Activated T-helper 1 cell treated with anti-CD3 and anti-CD28 coated beads, Interleukin-2, amount 50 U/mL, for 16 hours (primary cell): ENCODE measurements around the gene CCL5.

Experiments
- DNase-seq, 2 donors: peaks; one replicate each; pipeline ENCODE4 v3.0.0-alpha.2; 2020; ENCODE audit warnings: low read depth in 1 of 2, low spot score in 1 of 2

CCL5 gene

GRCh38 chr17:35868737-35869136 lies 11.4 kb downstream of the CCL5 start, which contains the start of gene HEATR9:
HEATR9 (minus strand) TSS chr17:35868891; CDS start chr17:35868742, 149 bp downstream.
- DNase-seq = no peak

GRCh38 chr17:35867574-35867973 lies 12.6 kb downstream of the CCL5 start:
- DNase-seq = no peak

GRCh38 chr17:35866341-35866950 lies 13.7 kb downstream of the CCL5 start:
- DNase-seq = no peak

GRCh38 chr17:35865412-35866340 lies 14.5 kb downstream of the CCL5 start:
- no peak for DNase-seq

- no peak for DNase-seq
Measured at GRCh38 chr17:35864853-35865252, 15.3 kb downstream of the CCL5 start.

- DNase-seq = no peak
Measured at GRCh38 chr17:35856603-35857002, 23.6 kb downstream of the CCL5 start.

GRCh38 chr17:35855965-35856364 lies 24.2 kb downstream of the CCL5 start:
- DNase-seq = no peak

- peak in 1 of 2 donors; percentile 39 for DNase-seq
Measured at GRCh38 chr17:35849469-35850348, 30.5 kb downstream of the CCL5 start.

- DNase-seq = no peak
Measured at GRCh38 chr17:35847633-35848373, 32.4 kb downstream of the CCL5 start.

- no peak for DNase-seq
Measured at GRCh38 chr17:35847006-35847405, 33.2 kb downstream of the CCL5 start.

- no peak for DNase-seq
Measured at GRCh38 chr17:35846055-35846809, 33.9 kb downstream of the CCL5 start.

GRCh38 chr17:35844547-35844946 lies 35.6 kb downstream of the CCL5 start:
- DNase-seq = no peak

- DNase-seq = no peak
Measured at GRCh38 chr17:35843698-35844097, 36.5 kb downstream of the CCL5 start.

- no peak for DNase-seq
Measured at GRCh38 chr17:35842239-35842638, 37.9 kb downstream of the CCL5 start.

- no peak for DNase-seq
Measured at GRCh38 chr17:35841505-35841904, 38.7 kb downstream of the CCL5 start.

GRCh38 chr17:35841101-35841500 lies 39.1 kb downstream of the CCL5 start:
- no peak for DNase-seq

- no peak for DNase-seq
Measured at GRCh38 chr17:35825206-35825605, 55.0 kb downstream of the CCL5 start.
